Measurements from ENCODE around the gene GPNMB.
A peak's percentile ranks its signal among the peaks of the same experiment; 100 is the strongest.

GPNMB gene

GRCh38 chr7:23276376-23276775, 29.8 kb downstream of the GPNMB start:
- no peaks in the 10 kb centered on the region for H3K9me2 ChIP-seq (ENCODE audit: low read depth, low read length)
- no peaks in the 10 kb centered on the region for H3K27me3 ChIP-seq (ENCODE audit: insufficient read depth, low read length)
- H3K9me3 ChIP-seq (ENCODE audit: low read length), result no peaks in the 10 kb centered on the region
- H2AFZ ChIP-seq (ENCODE audit: low read length), result no peak overlapping the region
- H3K4me2 ChIP-seq (ENCODE audit: low read length), result no peak overlapping the region
- H3K4me3 ChIP-seq (ENCODE audit: low read depth, low read length, poor library complexity, severe bottlenecking), result no peak overlapping the region
- TF ChIP-seq CTCF (IDR thresholded peaks at IDR 0.05; ENCODE audit: low read length) (peak; percentile 80), EZH2 (IDR thresholded peaks at IDR 0.05; ENCODE audit: borderline replicate concordance, low read length) (no peak)
- no peaks in the 10 kb centered on the region for H3K36me3 ChIP-seq (ENCODE audit: insufficient read depth, low read length)
- H3K27ac ChIP-seq (ENCODE audit: low read depth, low read length, poor library complexity, severe bottlenecking), result peak overlapping the region; percentile 60
- no peaks in the 10 kb centered on the region for H3K79me2 ChIP-seq (ENCODE audit: insufficient read depth, low read length)
- peaks cover 42% of the 10 kb centered on the region for H3K4me1 ChIP-seq (ENCODE audit: insufficient read depth, low read length, severe bottlenecking)
- no peak overlapping the region for H3K9ac ChIP-seq (ENCODE audit: low read length)
- H4K20me1 ChIP-seq (ENCODE audit: insufficient read depth, low read length), result no peaks in the 10 kb centered on the region
- peaks cover 6% of the 10 kb centered on the region; the same call in 1 of the 2 replicates for H3F3A ChIP-seq (ENCODE audit: insufficient read depth, low read length)

GRCh38 chr7:23276947-23277346, 30.4 kb downstream of the GPNMB start:
- TF ChIP-seq CTCF (IDR thresholded peaks at IDR 0.05; ENCODE audit: low read length) (no peak), EZH2 (IDR thresholded peaks at IDR 0.05; ENCODE audit: borderline replicate concordance, low read length) (no peak)
- H3K9ac ChIP-seq (ENCODE audit: low read length), result no peak overlapping the region

GRCh38 chr7:23277359-23277989, 30.9 kb downstream of the GPNMB start:
- Histone ChIP-seq H3K4me3 (ENCODE audit: low read depth, low read length, poor library complexity, severe bottlenecking) (no peak overlapping the region), H4K20me1 (ENCODE audit: insufficient read depth, low read length) (no peaks in the 10 kb centered on the region), H3K4me2 (ENCODE audit: low read length) (no peak overlapping the region), H3K79me2 (ENCODE audit: insufficient read depth, low read length) (no peaks in the 10 kb centered on the region), H3K4me1 (ENCODE audit: insufficient read depth, low read length, severe bottlenecking) (peaks cover 42% of the 10 kb centered on the region), H3K36me3 (ENCODE audit: insufficient read depth, low read length) (no peaks in the 10 kb centered on the region), H3K27me3 (ENCODE audit: insufficient read depth, low read length) (no peaks in the 10 kb centered on the region), H3K9me2 (ENCODE audit: low read depth, low read length) (no peaks in the 10 kb centered on the region), H3K9me3 (ENCODE audit: low read length) (no peaks in the 10 kb centered on the region), H2AFZ (ENCODE audit: low read length) (no peak overlapping the region; the same call in 1 of the 2 replicates), H3K27ac (ENCODE audit: low read depth, low read length, poor library complexity, severe bottlenecking) (peak overlapping the region; percentile 60), H3K9ac (ENCODE audit: low read length) (no peak overlapping the region), H3F3A (ENCODE audit: insufficient read depth, low read length) (peaks cover 6% of the 10 kb centered on the region; the same call in 1 of the 2 replicates)
- TF ChIP-seq CTCF (IDR thresholded peaks at IDR 0.05; ENCODE audit: low read length) (peak; percentile 90), EZH2 (IDR thresholded peaks at IDR 0.05; ENCODE audit: borderline replicate concordance, low read length) (no peak)

More at GRCh38 chr7:23276947-23277346, 30.4 kb downstream of the GPNMB start:
- Histone ChIP-seq H3K9me2 (ENCODE audit: low read depth, low read length) (no peaks in the 10 kb centered on the region), H3K4me3 (ENCODE audit: low read depth, low read length, poor library complexity, severe bottlenecking) (no peak overlapping the region), H4K20me1 (ENCODE audit: insufficient read depth, low read length) (no peaks in the 10 kb centered on the region), H3K4me1 (ENCODE audit: insufficient read depth, low read length, severe bottlenecking) (peaks cover 42% of the 10 kb centered on the region), H2AFZ (ENCODE audit: low read length) (no peak overlapping the region; the same call in 1 of the 2 replicates), H3K27ac (ENCODE audit: low read depth, low read length, poor library complexity, severe bottlenecking) (peak overlapping the region; percentile 60), H3K9me3 (ENCODE audit: low read length) (no peaks in the 10 kb centered on the region), H3K27me3 (ENCODE audit: insufficient read depth, low read length) (no peaks in the 10 kb centered on the region), H3K79me2 (ENCODE audit: insufficient read depth, low read length) (no peaks in the 10 kb centered on the region), H3K4me2 (ENCODE audit: low read length) (no peak overlapping the region), H3F3A (ENCODE audit: insufficient read depth, low read length) (peaks cover 6% of the 10 kb centered on the region; the same call in 1 of the 2 replicates), H3K36me3 (ENCODE audit: insufficient read depth, low read length) (no peaks in the 10 kb centered on the region)
